Right lobe of liver (tissue), 4 donors: ENCODE results near the gene RPS6KA4.

ENCODE experiments used
- POLR2A ChIP-seq: fragments of 450-650 bp; IDR thresholded peaks from one replicate; pipeline ENCODE4 v1.6.1; 2017; ENCODE audit warnings: antibody characterized with exemption, mild to moderate bottlenecking
- TF ChIP-seq, protein P1 (sequence below), 4 donors: fragments of 200-600 bp in 3 of 4; fragments of 450-650 bp in 1 of 4; IDR thresholded peaks; one replicate each; pipeline versions ENCODE4 v1.5.1 to v1.8.0; 2016 to 2022; ENCODE audit warnings: antibody characterized with exemption in 4 of 4, mild to moderate bottlenecking in 2 of 4
- donor health status: DM: no; HTN: no; CAD: no.
- donor health status: DM: no; HTN: no; CAD: no.
- donor health status: DM: no; HTN: yes; CAD: no.

DNA sequence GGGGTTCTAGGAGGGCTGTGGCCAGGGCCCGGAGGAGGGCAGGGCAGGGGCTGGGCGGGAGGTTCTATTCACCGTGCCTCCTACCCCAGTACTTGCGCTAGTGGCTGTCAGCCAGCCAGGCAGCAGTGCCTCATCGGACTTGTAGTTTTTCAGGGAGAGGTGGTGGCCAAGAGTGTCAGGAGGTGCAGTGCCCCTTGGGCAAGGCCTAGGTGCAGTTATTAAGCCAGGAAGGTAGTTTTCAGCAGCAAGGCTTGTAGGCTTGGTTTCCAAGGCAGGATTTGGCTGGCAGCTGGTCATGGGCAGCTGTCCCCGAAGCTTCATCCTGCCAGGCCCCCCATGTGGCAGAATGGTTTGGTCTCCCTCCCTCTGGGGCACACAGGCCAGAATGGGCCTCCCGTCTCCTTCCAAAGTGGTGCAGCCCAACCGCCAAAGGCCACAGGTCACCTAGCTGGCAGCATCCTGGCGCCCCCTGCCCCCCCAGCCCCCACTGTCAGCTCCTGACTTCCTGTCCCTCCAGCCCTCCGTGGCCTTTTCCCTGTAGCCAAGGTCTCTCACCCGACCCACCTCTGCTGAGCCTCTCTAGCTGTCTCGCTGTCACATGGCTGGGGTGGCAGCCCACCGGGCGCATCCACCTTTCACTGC, 10.5 kb upstream of the RPS6KA4 start:
- TF ChIP-seq, protein P1, sequence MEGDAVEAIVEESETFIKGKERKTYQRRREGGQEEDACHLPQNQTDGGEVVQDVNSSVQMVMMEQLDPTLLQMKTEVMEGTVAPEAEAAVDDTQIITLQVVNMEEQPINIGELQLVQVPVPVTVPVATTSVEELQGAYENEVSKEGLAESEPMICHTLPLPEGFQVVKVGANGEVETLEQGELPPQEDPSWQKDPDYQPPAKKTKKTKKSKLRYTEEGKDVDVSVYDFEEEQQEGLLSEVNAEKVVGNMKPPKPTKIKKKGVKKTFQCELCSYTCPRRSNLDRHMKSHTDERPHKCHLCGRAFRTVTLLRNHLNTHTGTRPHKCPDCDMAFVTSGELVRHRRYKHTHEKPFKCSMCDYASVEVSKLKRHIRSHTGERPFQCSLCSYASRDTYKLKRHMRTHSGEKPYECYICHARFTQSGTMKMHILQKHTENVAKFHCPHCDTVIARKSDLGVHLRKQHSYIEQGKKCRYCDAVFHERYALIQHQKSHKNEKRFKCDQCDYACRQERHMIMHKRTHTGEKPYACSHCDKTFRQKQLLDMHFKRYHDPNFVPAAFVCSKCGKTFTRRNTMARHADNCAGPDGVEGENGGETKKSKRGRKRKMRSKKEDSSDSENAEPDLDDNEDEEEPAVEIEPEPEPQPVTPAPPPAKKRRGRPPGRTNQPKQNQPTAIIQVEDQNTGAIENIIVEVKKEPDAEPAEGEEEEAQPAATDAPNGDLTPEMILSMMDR (IDR thresholded peaks at IDR 0.05) = no peak
- no peak for TF ChIP-seq POLR2A
